Endothelial cell (in vitro differentiated cells): ENCODE data around the gene NCAM1. TPM values are rescaled to one million over a fixed set of nuclear protein-coding genes. Genes with fewer than 3 reads are reported as not detected.

Source experiments
- DNase-seq: peaks from one replicate; pipeline ENCODE4 v3.0.0; 2021; ENCODE audit warnings: low spot score
- H3K27ac Mint-ChIP-seq: one replicate; pipeline ENCODE4 v1.8.0; 2021; ENCODE audit warnings: mixed read lengths, inconsistent platforms; ENCODE audit not compliant: unreplicated experiment
- H3K27me3 Mint-ChIP-seq: one replicate; pipeline ENCODE4 v1.8.0; 2021; ENCODE audit warnings: mild to moderate bottlenecking, moderate library complexity, mixed read lengths, inconsistent platforms; ENCODE audit not compliant: unreplicated experiment
- H3K36me3 Mint-ChIP-seq: one replicate; pipeline ENCODE4 v1.8.0; 2021; ENCODE audit warnings: mild to moderate bottlenecking, low read depth, mixed read lengths, inconsistent platforms; ENCODE audit not compliant: unreplicated experiment
- H3K4me1 Mint-ChIP-seq: one replicate; pipeline ENCODE4 v1.8.0; 2021; ENCODE audit warnings: mild to moderate bottlenecking, mixed read lengths, inconsistent platforms; ENCODE audit not compliant: unreplicated experiment
- H3K4me3 Mint-ChIP-seq: one replicate; pipeline ENCODE4 v1.8.0; 2021; ENCODE audit warnings: mild to moderate bottlenecking, mixed read lengths, inconsistent platforms; ENCODE audit not compliant: unreplicated experiment
- H3K9me3 Mint-ChIP-seq: one replicate; pipeline ENCODE4 v1.8.0; 2021; ENCODE audit warnings: mixed read lengths, inconsistent platforms; ENCODE audit not compliant: unreplicated experiment
- total RNA-seq: library from RNA; stranded (reverse); fragmentation: NEBNext Ultra II Directional; extraction: Animal tissue kit (Norgen Biotek cat#: 25700); gene quantifications from one replicate; pipeline ENCODE4 v1.2.1, GENCODE V29; 2021; ENCODE audit not compliant: unreplicated experiment
- TF ChIP-seq, protein P1 (sequence below): fragments of 200-600 bp; sonication (generic); IDR thresholded peaks from one replicate; pipeline ENCODE4 v1.5.0; 2021; ENCODE audit warnings: antibody characterized with exemption; ENCODE audit not compliant: unreplicated experiment

Gene NCAM1
- total RNA-seq, 1 donor from 2014 or later, result 21.9 TPM

DNA sequence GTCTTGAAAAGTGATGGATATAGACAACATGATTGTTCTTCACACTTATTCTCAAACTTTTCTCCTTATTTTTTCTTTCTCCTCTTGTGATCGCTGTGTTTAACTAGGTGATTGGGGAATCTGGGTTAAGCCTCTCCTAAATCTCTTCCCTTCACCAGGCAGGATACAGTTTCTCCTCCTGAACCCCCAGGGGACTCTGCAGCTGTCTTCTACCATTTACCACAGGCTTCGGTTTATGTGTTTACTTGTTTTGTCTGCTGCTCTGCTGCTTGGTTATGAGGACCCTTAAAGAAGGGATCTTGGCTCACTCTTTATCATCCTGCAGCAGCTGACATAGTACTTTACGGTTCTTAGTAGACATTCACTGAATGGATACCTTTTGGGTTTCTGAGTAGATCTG lies 124.2 kb downstream of the NCAM1 start:
- no peaks in the 10 kb centered on the region for H3K4me1 Mint-ChIP-seq
- no peaks in the 10 kb centered on the region for H3K36me3 Mint-ChIP-seq
- TF ChIP-seq, protein P1, sequence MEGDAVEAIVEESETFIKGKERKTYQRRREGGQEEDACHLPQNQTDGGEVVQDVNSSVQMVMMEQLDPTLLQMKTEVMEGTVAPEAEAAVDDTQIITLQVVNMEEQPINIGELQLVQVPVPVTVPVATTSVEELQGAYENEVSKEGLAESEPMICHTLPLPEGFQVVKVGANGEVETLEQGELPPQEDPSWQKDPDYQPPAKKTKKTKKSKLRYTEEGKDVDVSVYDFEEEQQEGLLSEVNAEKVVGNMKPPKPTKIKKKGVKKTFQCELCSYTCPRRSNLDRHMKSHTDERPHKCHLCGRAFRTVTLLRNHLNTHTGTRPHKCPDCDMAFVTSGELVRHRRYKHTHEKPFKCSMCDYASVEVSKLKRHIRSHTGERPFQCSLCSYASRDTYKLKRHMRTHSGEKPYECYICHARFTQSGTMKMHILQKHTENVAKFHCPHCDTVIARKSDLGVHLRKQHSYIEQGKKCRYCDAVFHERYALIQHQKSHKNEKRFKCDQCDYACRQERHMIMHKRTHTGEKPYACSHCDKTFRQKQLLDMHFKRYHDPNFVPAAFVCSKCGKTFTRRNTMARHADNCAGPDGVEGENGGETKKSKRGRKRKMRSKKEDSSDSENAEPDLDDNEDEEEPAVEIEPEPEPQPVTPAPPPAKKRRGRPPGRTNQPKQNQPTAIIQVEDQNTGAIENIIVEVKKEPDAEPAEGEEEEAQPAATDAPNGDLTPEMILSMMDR, result no peak
- H3K27ac Mint-ChIP-seq, result no peak overlapping the region
- H3K27me3 Mint-ChIP-seq, result no peaks in the 10 kb centered on the region
- DNase-seq, result no peak
- H3K4me3 Mint-ChIP-seq, result no peak overlapping the region
- no peaks in the 10 kb centered on the region for H3K9me3 Mint-ChIP-seq

DNA sequence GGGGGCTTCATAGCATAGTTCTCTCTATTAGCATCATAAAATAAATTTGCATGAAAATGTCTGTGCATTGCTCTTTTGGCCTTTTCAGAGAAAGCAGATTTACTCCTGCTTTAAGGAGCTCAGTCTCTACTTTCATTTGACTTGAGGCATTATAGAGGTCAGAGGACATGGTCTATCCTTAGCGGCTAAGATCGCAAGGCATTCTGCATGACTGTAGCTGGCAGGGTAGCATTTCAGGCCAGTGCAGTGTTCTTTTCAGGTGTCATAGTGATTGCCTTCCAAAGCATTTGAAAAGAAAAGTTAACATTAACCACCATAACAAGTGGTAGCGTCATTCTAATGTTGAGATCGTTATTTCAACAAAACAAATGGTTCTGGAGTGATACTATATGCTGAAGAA lies 126.5 kb downstream of the NCAM1 start:
- H3K4me3 Mint-ChIP-seq, result no peak overlapping the region
- no peaks in the 10 kb centered on the region for H3K9me3 Mint-ChIP-seq
- H3K27ac Mint-ChIP-seq, result no peak overlapping the region
- H3K4me1 Mint-ChIP-seq, result no peaks in the 10 kb centered on the region
- DNase-seq, result no peak
- TF ChIP-seq, protein P1, result no peak
- H3K36me3 Mint-ChIP-seq, result no peaks in the 10 kb centered on the region
- no peaks in the 10 kb centered on the region for H3K27me3 Mint-ChIP-seq

DNA sequence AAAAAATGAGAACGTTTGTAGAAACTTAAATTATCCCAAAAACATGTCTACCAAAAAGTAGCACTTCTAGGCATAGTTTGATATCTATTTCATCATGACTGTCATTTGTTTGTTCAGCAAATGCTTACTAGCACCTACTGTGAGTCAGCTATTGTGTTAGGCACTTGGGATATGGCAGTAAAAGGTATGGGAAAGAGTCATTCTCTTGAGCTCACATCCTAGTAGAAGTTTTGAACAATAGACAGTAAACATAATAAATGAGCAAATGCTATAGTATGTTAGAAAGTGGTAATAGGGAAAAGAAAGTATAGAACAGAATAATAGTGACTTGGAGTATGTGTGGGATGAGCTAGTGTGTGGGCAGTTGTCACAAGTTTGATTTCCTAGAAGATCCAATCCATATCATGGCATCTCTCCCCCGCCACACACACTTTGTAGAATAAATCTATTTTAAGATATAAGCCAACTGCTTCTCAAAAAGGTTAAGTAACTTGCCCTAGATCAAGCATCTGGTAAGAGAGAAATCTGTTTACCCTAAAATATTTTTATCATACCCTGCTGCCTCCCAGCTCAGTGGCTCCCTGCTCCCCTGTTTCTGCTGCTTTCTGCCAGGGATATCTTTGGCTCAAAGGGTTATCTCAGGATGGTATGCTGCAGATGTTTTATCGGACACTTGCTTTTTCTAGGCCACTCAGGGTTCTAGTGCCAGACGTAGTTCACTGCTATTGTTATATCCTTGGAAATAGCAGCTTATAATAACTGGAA lies 129.7 kb downstream of the NCAM1 start:
- no peak for DNase-seq
- H3K36me3 Mint-ChIP-seq, result no peaks in the 10 kb centered on the region
- H3K27ac Mint-ChIP-seq, result no peak overlapping the region
- TF ChIP-seq, protein P1, result no peak
- no peaks in the 10 kb centered on the region for H3K27me3 Mint-ChIP-seq
- no peak overlapping the region for H3K4me3 Mint-ChIP-seq
- no peaks in the 10 kb centered on the region for H3K9me3 Mint-ChIP-seq
- H3K4me1 Mint-ChIP-seq, result no peaks in the 10 kb centered on the region

DNA sequence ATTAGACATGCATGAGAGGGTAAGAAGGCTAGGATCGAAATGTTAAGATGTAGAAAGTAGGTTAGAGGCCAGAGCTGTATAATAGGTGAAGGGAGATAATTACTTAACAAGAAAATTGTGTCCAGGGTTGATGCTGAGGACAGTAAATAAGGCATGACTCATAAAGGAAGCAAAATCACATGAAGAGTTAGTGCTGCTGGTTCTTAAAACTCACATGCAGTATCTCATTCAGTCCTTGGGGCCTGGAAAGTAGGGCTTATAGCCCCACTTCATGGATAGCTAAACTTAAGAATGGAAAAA lies 130.2 kb downstream of the NCAM1 start:
- Mint-ChIP-seq H3K9me3 (no peaks in the 10 kb centered on the region), H3K4me3 (no peak overlapping the region), H3K27ac (no peak overlapping the region), H3K27me3 (no peaks in the 10 kb centered on the region), H3K36me3 (no peaks in the 10 kb centered on the region), H3K4me1 (no peaks in the 10 kb centered on the region)
- no peak for DNase-seq
- TF ChIP-seq, protein P1, result no peak

DNA sequence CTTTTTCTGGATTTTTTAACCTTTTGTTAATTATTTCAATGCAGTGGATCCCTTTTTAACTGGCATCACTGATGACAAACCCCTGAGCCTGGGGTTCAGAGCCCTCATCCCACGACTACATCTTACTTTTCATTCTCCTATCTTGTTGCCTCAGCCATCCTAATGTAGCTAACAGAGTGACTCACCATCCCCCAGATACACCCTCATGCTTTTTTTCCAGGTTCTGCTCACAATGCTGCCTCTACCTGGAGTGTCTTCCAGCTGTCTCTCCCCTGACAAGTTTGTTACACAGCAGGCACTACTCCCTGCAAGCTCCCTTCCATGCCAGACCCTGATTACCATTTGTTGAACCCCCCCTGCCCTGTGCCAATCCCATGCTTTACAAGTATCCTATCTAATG lies 135.4 kb downstream of the NCAM1 start:
- no peak for DNase-seq
- no peaks in the 10 kb centered on the region for H3K36me3 Mint-ChIP-seq
- no peak overlapping the region for H3K27ac Mint-ChIP-seq
- H3K27me3 Mint-ChIP-seq, result no peaks in the 10 kb centered on the region
- TF ChIP-seq, protein P1, result no peak
- no peaks in the 10 kb centered on the region for H3K4me1 Mint-ChIP-seq
- no peak overlapping the region for H3K4me3 Mint-ChIP-seq
- no peaks in the 10 kb centered on the region for H3K9me3 Mint-ChIP-seq
